Non-pigmented ciliary epithelial cell (primary cell): ENCODE data around the gene SFSWAP.

ENCODE experiments used
- DNase-seq: peaks from one replicate; pipeline ENCODE4 v3.0.0-alpha.2; 2010; ENCODE audit warnings: low read depth

Gene SFSWAP

DNA sequence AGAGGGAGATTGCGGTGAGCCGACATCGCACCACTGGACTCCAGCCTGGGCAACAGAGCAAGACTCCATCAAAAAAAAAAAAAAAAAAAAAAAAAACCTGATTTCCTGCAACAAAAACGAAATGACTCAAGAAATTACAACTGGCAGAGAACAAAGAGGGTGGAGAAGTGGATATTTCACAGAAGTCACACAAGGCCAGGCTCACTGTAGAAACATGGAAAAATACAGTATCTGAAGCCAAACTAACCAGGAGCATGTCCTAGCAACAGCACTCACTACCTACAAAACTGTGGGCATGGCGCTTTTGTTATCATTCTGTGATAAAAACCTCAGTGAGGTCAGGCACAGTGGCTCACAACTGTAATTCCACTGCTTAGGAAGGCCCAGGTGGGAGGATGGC, 105.6 kb downstream of the SFSWAP start:
- DNase-seq: no peak

DNA sequence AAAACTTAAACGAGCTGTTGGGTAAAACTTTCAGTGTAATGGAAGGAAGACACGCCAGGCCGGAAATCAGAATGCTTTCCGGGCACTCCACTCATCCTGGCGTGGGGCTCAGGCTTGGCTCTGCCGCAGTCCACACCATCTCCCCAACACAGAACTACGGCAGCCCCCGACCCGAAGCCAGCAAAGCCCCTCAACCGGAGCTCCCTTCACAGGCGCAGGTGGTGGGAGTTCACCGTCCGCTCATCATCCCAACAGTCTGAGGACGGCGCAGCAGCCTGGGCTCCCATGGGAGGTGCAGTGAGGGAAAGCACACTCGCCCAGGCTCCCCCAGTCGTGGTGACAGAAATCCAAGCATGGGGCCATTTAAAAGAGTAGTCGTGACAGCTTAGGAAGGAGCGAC, 106.4 kb downstream of the SFSWAP start:
- DNase-seq: no peak

DNA sequence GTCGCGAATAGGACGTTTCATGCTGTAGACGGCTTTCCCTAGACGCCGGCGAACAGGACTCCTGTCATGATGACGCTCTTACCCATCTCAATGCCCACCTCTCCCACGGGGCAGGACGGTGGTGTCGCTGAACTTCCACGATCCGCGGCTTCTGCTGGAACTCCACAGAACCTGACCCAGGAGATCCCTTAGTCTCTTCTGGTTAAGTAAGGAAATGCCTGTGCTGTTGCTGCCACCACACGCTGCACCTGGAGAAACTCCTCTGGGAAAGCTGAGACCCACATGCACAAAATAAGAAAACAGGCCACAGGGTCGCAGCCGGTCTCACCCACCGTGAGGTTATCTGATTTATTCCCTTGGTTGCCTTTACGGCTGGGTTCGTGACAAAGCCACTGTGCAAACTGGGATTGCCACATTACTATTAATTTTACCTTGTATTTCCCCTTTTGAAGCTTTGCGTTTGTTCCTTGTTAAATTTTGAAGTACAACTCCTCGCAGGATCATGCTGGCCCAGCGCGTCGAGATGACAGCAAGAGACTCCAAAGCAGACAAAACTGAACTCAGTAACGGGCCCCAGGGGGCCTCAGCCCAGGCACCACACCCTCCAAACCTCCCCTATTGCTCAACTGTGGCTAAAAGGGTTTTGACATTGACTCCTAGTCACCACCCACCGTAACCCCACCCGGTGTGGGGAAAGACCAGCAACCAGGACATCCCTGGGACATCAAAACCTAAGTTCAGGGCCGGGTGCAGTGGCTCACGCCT, 108.1 kb downstream of the SFSWAP start:
- DNase-seq: no peak

DNA sequence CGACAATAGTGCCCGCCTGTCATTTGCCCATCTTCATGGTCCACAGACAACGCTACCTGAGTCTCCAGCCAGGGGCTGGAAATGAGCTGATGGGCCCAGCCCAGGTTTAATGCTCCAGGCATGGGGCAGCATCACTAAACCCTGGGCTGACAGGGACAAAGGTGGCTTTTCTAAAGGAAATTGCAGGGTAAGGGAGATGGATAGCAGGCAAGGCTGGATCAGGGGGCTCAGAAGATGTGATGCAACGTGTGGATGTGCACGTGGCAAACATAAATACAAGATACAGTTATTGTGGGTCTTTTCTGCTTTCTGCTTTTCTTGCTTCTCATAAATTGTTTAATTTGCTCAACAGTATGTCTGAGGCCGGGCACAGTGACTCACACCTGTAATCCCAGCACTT, 113.6 kb downstream of the SFSWAP start:
- DNase-seq: no peak

DNA sequence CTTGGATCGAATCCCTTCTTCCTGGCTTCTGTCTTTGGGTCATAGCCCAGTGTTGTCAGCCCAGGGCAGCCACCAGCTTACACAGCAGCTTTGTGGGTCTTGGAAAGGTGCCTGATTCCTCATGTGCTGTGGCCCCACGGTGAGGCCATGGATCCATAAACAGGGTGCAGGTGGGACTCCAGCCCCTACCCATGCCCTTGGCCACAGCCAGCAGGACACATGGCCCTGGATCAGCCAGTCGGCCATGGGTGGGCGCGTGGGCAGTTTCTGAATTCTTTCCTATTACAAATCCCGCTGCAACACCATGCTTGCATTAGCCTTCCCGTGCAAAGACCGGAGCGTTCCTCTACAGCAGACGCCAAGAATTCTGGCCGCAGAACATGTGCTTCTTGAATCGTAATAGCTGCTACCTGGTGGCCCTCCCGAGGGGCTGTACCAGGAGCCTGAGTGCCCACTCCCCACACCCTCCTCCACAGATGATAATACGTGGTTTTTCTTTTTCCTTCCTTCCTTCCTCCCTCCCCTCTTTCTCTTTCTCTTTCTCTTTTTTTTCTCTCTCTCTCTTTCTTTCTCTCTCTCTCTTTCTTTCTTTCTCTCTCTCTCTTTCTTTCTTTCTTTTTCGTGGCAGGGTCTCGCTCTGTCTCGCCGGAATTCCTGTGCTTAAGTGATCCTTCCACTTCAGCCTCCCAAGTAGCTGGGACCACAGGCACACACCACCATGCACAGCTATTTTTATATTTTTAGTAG, 114.4 kb downstream of the SFSWAP start:
- no peak for DNase-seq

DNA sequence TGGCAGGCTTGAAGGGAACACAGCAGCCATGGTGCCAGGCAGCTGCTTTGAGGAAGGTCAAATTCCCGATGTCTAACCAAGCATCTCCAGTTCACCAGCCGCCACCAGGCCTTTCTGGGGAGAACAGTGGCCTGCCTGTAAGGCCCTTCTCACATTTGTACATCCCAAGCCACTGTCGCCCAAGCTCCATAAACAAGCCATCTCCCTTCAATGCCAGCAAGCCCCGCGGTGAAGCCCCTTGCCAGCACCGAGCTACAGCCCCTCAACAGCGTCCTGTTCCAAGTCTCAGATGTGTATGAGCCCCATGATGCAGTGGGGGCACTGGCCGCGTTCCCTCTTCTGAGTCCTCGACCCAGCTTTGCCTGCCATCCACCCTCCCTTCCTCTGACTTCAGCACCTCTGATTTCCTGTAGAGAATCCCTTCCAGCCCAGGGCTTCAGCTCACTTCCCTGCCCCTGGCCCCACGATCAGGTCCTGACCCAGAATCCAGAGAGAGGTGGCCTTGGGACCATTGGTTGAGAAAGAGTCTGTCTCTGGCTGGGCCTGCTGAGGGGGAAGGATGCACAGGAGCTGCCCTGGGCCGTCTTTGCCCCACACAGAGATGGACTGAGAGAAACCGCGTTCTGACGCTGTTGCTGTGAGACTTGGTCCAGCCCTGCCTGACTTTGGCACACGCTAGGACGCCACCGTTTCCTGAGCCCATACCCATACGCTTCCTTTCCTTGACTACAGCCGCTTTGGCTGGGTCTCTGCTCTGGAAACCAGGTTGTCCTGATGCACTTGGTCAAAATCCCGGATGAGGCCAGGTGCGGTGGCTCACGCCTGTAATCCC, 115.4 kb downstream of the SFSWAP start:
- no peak for DNase-seq

DNA sequence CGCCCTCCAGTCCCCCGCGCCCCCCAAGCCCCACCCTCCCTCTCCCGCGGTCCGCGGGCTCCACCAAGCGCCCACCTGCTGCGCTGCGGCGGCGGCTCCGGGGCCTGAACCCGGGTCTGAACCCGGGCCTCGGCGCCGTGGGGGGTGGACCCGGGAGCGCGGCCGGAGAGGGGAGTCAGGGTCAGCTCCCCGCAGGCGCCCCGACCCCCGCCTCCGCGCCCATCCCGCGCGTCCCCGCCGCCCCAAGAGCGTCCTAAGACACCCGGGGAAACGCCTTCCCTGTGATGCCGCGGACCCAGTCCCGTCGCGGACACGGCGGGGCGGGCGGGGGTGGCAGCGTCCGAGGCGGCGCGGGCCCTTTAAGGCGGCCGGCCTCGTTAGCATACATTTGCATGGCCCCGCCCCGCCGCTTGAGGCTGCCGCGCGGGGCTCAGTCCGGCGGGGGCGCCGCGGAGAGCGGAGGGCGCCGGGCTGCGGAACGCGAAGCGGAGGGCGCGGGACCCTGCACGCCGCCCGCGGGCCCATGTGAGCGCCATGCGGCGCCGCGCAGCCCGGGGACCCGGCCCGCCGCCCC, 117.2 kb downstream of the SFSWAP start, which contains the start of gene MMP17:
TSS of gene MMP17 (plus strand) at position 433 of the 574 bp plus-strand sequence. CDS start at position 535, 102 bp downstream.
- DNase-seq: no peak

DNA sequence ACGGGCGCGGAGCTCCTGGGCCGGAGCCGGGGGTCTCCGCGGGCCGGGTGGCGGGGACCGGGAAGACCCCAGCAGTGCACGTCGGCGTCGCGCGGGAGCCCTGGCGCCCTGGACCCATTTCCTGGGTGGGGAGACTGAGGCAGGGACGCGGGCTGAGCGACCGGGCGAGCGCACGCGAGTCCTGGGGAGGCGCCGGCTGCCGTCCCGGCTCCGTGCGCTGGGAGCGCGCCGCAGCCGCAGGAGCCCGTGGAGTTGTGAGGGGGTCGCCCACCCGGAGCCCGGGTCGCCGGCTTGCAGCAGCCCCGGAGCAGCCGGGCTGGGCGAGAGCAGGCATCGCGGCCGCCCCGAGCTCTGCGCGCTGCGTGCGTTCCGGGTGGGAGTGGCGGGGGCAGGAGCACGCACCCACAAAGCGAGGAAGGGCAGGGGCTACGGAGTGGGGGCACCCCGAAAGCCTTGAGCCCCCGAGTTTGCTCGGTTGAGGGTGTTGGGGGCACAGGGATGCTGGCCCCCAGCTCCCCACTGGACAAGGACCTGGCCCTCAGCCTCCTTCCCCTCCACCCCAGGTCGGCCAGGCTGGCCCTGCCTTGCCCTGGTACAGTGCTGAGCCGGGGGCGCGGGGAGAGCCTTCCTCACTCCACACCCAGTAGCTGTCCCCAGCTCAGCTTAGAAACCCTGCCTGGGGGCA, 117.9 kb downstream of the SFSWAP start:
- no peak for DNase-seq

DNA sequence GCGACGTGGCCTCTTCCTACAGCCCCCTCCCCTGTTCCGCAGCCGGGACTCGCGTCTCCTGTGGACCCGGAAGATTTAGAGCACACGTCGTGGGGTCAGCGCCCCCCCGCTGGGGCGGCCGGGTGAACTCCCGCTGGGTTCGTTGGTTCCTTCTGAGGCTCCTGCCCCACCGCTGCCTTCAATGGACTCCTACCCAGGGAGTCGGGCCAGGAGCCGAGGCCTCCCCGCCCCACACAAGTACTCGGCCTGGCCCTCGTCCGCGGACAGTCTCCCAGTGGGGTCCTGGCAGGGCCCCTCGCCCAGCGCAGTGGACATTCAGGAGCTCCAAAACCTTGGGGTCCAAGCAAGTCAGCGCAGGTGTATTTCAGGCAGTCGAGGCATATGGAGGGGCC, 118.5 kb downstream of the SFSWAP start:
- DNase-seq: no peak

DNA sequence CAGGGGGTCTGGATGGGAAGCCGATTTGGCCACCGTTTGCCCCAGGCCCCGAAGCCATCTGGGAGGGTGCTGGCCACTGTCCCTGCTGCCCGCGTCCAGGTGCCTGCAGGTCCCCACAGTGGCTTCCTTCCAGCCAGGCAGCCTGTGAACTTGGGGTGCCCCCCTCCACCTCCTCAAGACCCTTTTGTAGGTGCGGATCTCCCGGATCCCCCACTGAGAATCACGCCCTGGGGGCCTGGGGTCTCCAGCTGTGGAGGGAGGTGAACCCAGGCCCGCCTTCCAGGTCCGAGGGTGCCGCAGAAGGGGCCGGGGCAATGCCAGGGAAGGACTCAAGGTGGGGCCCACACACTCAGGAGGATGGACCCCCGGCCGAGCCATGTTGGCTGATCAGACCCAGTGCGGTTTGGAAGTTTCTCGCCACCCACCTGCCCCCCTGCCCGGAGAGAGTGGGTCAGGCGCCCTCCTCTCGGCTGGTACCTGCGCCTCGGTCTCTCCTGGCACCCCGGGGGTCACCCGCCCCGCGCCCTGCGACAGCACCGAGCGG, 119.0 kb downstream of the SFSWAP start:
- DNase-seq: no peak

DNA sequence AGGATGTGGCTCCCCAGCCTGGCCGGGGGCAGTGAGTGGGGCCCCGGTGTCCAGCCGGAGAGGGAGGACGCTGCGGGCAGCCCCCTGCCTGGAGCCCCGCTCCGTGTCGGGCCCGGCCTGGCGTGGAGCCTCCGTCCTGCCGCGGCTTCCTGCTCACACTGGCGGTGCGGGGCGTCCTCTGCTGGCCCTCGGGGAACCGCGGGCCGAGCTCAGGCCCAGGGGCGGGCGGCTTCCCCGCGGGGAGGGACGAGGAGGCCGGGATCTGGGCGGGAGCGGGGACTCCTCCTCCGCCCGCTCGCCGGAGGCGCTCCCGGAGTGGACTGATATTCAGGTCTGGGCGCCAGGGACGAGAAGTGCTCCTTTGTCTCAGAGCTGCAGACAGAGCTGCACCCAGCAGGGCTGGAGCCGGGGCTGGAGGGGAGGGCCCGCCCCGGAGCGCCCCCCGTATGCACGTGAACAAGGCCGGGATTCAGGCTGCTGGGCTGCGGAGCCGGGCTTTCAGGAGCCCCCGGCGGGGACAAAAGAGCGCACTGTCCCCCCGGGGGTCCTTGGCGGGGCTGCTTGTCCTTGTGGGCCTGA, 119.5 kb downstream of the SFSWAP start:
- peak; percentile 42 for DNase-seq

DNA sequence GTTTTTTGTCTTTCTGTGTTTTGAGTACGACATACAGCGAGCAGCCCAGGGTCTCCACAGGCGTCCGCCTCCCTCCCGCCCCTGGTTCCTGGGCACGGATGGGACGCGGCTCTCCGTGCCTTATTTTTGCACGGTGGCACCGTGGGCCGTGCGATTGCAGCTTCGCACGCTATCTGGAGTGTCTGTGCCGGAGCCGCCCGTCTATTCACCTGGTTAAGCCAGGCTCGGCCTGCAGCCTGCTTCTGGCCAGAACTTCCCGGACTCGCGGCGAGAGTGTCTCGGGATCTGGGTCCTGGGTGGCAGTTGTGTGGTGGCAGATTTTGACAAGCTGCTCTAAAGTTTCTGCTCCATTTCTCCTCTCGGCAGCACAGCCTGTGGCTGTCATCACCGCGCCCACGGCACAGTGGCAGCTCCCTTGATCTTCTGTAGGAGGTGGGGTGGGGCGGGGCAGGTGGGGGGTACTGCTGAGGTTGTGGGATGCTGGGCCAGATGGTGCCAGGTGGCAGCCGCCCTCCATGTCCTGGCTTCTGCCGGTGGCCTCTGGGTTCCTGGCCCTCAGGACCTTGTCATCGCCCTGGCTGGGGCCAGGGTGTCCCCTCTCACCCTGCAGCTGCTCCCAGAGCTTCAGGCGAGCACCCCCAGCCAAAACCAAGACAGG, 120.2 kb downstream of the SFSWAP start:
- no peak for DNase-seq

DNA sequence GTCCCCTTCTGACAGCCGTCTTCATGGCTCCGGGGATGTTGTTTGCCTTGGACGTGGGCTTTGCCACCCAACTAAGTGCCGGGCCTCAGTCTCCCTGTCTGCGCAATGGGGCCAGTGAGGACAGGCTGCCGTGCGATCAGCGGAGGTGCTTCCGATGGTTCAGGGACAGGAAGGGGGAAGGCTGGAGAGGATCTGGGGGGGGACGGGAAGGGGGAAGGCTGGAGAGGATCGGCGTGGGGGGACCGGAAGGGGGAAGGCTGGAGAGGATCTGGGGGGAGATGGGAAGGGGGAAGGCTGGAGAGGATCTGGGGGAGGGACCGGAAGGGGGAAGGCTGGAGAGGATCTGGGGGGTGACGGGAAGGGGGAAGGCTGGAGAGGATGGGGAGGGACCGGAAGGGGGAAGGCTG, 120.7 kb downstream of the SFSWAP start:
- no peak for DNase-seq

DNA sequence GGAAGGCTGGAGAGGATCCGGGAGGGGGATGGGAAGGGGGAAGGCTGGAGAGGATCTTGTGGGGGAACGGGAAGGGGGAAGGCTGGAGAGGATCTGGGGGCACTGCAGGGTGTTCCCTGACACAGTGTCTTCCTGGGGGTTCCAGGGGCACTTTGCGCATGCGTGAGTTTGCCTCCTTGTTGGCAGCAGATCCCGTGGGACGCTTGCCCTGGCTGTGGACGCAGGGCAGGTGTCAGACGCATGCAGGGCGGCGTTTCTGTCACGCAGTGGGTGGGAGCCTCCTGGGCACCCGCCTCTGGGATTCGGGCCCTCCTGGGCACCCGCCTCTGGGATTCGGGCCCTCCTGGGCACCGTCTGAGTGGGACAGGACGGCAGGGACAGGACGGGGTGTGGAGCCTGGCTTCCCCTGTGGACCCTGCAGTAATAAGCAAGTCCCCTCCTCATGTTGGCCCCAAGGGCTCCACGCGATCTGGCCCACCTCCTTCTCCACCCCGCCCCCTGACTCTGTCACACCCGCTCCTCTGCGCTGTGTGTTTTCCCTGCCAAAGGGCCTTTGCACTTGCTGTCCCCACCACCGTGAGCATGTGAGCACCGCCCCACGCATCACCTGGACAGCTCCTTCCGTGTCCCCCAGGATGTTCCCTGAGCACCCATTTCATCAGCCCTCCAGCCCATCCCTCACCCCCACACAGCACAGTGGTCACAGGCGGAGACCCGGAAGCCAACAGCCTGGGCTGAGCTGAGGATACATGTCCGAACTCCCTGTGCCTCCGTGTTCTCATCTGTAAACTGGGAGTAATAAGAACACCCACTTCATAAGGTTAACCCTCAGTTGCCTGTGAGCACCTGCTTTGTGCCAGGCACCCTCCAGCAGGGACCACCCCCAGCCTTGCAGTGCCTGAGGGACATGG, 121.7 kb downstream of the SFSWAP start:
- DNase-seq: no peak

DNA sequence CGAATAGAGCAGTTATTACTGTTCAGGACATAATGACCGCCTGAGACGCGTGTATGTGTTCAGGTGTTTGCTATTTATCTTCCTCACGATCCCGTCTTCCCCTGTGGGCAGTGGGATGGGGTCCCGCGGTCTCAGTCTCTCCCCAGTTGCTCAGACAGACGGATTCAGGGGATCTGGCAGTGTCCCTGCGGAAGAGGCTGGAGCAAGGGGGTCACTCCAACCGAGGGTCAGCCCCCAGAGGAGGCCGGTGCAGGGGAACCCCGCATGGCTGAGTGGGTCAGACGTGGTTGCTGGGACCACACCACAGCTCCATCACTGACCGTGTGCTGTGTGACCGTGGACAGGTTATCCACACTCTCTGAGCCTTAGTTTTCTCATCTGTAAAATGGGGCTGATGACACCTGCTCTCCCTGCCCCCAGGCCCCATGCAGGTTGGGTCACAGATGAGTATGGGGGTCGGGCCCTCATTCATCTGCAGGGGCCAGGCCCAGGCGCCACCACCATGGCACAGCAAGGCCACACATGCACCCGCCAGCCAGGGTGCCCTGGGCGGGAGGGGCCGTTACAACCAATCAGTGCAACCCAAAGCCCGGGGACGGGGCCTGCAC, 122.5 kb downstream of the SFSWAP start:
- DNase-seq: no peak

DNA sequence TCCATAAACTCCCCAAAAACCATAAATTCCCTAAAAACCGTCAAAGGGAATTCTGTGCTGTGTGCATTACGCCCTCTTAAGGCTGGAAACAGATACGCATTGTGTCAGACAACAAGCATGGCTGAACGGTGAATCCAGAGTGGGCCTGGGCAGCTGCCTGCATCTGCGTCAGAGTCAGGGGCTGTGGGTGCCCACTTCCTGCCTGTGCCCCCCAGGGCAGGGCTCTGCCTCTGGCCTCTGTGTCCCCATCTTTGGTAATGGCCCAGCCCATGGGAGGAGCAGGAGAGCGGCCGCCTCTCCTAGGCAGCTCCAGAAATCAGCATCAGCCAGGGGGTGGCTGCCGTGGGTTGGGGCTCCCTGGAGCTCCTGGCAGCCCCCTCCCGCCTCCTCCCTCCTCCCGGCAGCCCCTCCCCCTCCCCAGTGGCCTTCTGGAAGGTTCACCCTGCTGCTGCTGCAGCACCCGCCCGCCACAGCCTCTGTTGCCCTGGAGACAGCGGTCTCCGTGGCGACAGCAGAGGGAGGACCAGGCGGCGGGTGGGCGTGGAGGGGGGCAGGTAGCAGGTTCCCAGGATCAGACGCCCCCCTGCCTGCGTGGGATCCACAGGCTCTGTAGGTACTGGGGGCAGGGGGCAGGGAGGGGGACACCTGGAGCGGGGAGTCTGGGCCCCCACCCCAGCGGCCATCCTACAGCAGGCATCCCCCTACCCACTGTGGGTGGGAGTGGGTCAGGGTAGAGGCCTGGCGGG, 123.2 kb downstream of the SFSWAP start:
- no peak for DNase-seq

DNA sequence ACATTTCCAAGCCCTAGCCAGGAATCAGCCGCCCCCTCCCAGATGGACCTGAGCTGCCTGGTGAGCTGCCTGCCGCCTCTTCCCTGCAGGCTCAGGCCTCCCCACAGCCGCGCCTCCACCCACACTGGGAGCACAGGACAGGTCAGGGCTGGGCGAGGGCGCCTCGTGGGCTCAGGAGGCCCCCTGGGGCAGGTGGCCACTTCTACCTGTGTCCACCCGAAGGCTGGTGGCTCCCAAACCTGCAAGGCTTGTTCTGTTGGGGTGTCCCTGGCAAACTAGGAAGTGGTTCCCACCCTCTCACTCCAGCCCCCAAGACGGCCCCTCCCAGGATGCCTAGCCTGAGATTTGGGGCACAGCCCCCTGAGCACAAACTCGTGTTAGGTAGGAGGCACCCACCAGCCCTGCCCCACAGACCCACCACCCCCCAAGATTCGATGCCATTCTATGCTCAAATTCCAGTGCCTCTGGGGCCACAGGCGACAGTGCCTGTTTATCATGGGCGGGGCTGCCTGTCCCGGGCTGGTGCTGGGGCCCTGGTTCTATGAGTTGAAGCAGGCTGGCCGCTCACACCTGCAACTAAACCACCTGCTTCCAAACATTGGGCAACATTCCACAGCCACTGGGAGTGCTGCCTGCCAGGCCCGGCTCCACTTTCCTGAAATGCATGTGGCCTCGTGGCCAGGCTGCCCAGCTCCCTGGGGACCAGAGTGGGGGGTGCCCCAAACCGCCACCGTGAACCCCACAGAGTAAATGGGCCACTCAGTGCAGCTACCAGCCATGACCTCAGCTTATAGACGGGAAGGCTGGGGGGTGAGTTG, 124.1 kb downstream of the SFSWAP start:
- no peak for DNase-seq
